H1 (cell line): ENCODE measurements around the gene TBC1D10A. TPM values are rescaled to one million over a fixed set of nuclear protein-coding genes. Genes with fewer than 3 reads are reported as not detected.

Source experiments
- CTCF ChIA-PET: fragments of 300-600 bp; sonication (Branson Sonifier 250); formaldehyde crosslinking; loops from one replicate; lab custom pipeline; 2021; ENCODE audit not compliant: partially characterized antibody; lab: Charles Lee
- POLR2A ChIA-PET: fragments of 300-600 bp; sonication (Branson Sonifier 250); formaldehyde crosslinking; loops from one replicate; lab custom pipeline; 2021; ENCODE audit warnings: inconsistent platforms; ENCODE audit not compliant: partially characterized antibody; lab: Charles Lee
- DNase-seq, 2 experiments: peaks; one replicate each; pipeline versions ENCODE4 v3.0.0 to v3.0.0-alpha.2; 2010 to 2022; ENCODE audit warnings: low spot score in 2 of 2, low read depth in 1 of 2, mixed read lengths in 1 of 2
- FAIRE-seq: peaks from 2 replicates; lab custom pipeline; 2011; peaks lifted over from hg19 to GRCh38; lab: Jason Lieb, UNC
- H2AFZ ChIP-seq: 2 replicates; pipeline ENCODE4 v1.8.1; 2012; ENCODE audit warnings: low read length, inconsistent platforms
- H2AK5ac ChIP-seq: 2 replicates; pipeline ENCODE4 v1.6.1; 2013; ENCODE audit warnings: low read depth, low read length
- H2BK120ac ChIP-seq: replicated peaks from 2 replicates; pipeline ENCODE3; 2013; ENCODE audit warnings: low read depth, low read length, inconsistent platforms
- H2BK12ac ChIP-seq: 2 replicates; pipeline ENCODE4 v1.6.1; 2013; ENCODE audit warnings: low read depth, low read length
- H2BK15ac ChIP-seq: 2 replicates; pipeline ENCODE4 v1.6.1; 2013; ENCODE audit warnings: low read length
- H2BK20ac ChIP-seq: 2 replicates; pipeline ENCODE4 v1.6.1; 2013; ENCODE audit warnings: low read length
- H2BK5ac ChIP-seq: 2 replicates; pipeline ENCODE4 v1.6.1; 2013; ENCODE audit warnings: low read depth, low read length
- H3K14ac ChIP-seq: 2 replicates; pipeline ENCODE4 v1.6.1; 2013; ENCODE audit warnings: inconsistent platforms; ENCODE audit not compliant: insufficient read length
- H3K18ac ChIP-seq: 2 replicates; pipeline ENCODE4 v1.6.1; 2013; ENCODE audit warnings: low read length; ENCODE audit errors: extremely low read depth
- H3K23ac ChIP-seq: 2 replicates; pipeline ENCODE4 v1.6.1; 2013; ENCODE audit warnings: inconsistent platforms; ENCODE audit not compliant: insufficient read length
- H3K23me2 ChIP-seq: 2 replicates; pipeline ENCODE4 v1.6.1; 2013; ENCODE audit warnings: low read depth, low read length
- H3K27ac ChIP-seq: 2 replicates; pipeline ENCODE4 v1.6.1; 2011; ENCODE audit warnings: low read depth, low read length, inconsistent platforms
- H3K27me3 ChIP-seq, 4 experiments: replicated peaks in 1 of 4; 1 replicate in 1 of 4; 2 replicates in 3 of 4; pipeline versions ENCODE4 v1.6.1 to v1.8.1; 2011 to 2013; ENCODE audit warnings: low read length in 3 of 4, mild to moderate bottlenecking in 3 of 4, inconsistent platforms in 2 of 4, mixed read lengths in 2 of 4, moderate library complexity in 1 of 4; ENCODE audit not compliant: control insufficient read depth in 3 of 4, insufficient read depth in 3 of 4; ENCODE audit errors: extremely low read depth in 1 of 4
- H3K36me3 ChIP-seq, 4 experiments: 2 replicates each; pipeline versions ENCODE4 v1.6.1 to v1.8.1; 2011 to 2013; ENCODE audit warnings: mild to moderate bottlenecking in 4 of 4, low read length in 3 of 4, moderate library complexity in 2 of 4, control low read depth in 1 of 4, inconsistent platforms in 1 of 4; ENCODE audit not compliant: insufficient read depth in 4 of 4, control insufficient read depth in 2 of 4
- H3K4ac ChIP-seq: replicated peaks from 2 replicates; pipeline ENCODE3; 2013; ENCODE audit warnings: low read length, low read depth, mixed read lengths, inconsistent platforms; ENCODE audit not compliant: insufficient read length
- H3K4me1 ChIP-seq, 4 experiments: replicated peaks in 1 of 4; 1 replicate in 1 of 4; 2 replicates in 3 of 4; pipeline versions ENCODE4 v1.6.1 to v1.8.1; 2011 to 2013; ENCODE audit warnings: low read length in 3 of 4, inconsistent platforms in 2 of 4, mixed read lengths in 1 of 4; ENCODE audit not compliant: insufficient read depth in 4 of 4, control insufficient read depth in 3 of 4
- H3K4me2 ChIP-seq, 2 experiments: 2 replicates each; pipeline versions ENCODE4 v1.6.1 to v1.8.1; 2011 to 2013; ENCODE audit warnings: low read depth in 2 of 2, low read length in 2 of 2, control low read depth in 1 of 2, inconsistent platforms in 1 of 2, mild to moderate bottlenecking in 1 of 2; ENCODE audit not compliant: insufficient read depth in 1 of 2
- H3K4me3 ChIP-seq, 4 experiments: fragments of 200-600, 300-600 bp in 1 of 4; sonication (generic), shearing (Covaris generic), sonication (Bioruptor Twin) in 1 of 4; 2 replicates each; pipeline versions ENCODE4 v1.5.1 to v1.8.1; 2011 to 2016; ENCODE audit warnings: low read length in 4 of 4, low read depth in 3 of 4, control low read depth in 2 of 4, inconsistent platforms in 2 of 4, mild to moderate bottlenecking in 2 of 4, mixed read lengths in 1 of 4, moderate library complexity in 1 of 4; ENCODE audit not compliant: insufficient read depth in 2 of 4; ENCODE audit errors: extremely low read depth in 1 of 4
- H3K56ac ChIP-seq: replicated peaks from 2 replicates; pipeline ENCODE3; 2013; ENCODE audit warnings: low read depth, mild to moderate bottlenecking, mixed read lengths, low read length, inconsistent platforms; ENCODE audit not compliant: insufficient read length
- H3K79me1 ChIP-seq: 2 replicates; pipeline ENCODE4 v1.6.1; 2013; ENCODE audit warnings: low read depth, low read length, control low read depth
- H3K79me2 ChIP-seq, 2 experiments: 2 replicates each; pipeline versions ENCODE4 v1.6.1 to v1.8.1; 2012 to 2013; ENCODE audit warnings: low read length in 2 of 2, mild to moderate bottlenecking in 2 of 2, inconsistent platforms in 1 of 2; ENCODE audit not compliant: insufficient read depth in 2 of 2, control insufficient read depth in 1 of 2
- H3K9ac ChIP-seq, 4 experiments: replicated peaks in 1 of 4; 1 replicate in 1 of 4; 2 replicates in 3 of 4; pipeline versions ENCODE4 v1.6.1 to v1.8.1; 2011 to 2013; ENCODE audit warnings: low read depth in 3 of 4, low read length in 3 of 4, control low read depth in 2 of 4, mild to moderate bottlenecking in 2 of 4, moderate library complexity in 2 of 4, inconsistent platforms in 1 of 4; ENCODE audit errors: extremely low read depth in 1 of 4
- H3K9me3 ChIP-seq, 2 experiments: 2 replicates each; pipeline versions ENCODE4 v1.6.1 to v1.8.1; 2012 to 2013; ENCODE audit warnings: mild to moderate bottlenecking in 2 of 2, moderate library complexity in 2 of 2, control low read depth in 1 of 2, inconsistent platforms in 1 of 2, low read depth in 1 of 2, low read length in 1 of 2, mixed read lengths in 1 of 2; ENCODE audit not compliant: insufficient read depth in 2 of 2
- H4K20me1 ChIP-seq, 2 experiments: replicated peaks in 1 of 2; 2 replicates each; pipeline versions ENCODE3 to v1.8.1; 2011 to 2013; ENCODE audit warnings: inconsistent platforms in 2 of 2, low read length in 2 of 2, mild to moderate bottlenecking in 1 of 2; ENCODE audit not compliant: insufficient read depth in 2 of 2, control insufficient read depth in 1 of 2
- H4K5ac ChIP-seq: 2 replicates; pipeline ENCODE4 v1.6.1; 2013; ENCODE audit warnings: low read length, low read depth, mixed read lengths, inconsistent platforms; ENCODE audit not compliant: insufficient read length
- H4K8ac ChIP-seq: 2 replicates; pipeline ENCODE4 v1.8.0; 2013; ENCODE audit warnings: mild to moderate bottlenecking, moderate library complexity, low read length, inconsistent platforms; ENCODE audit not compliant: insufficient read depth; ENCODE audit errors: extremely low read depth
- H4K91ac ChIP-seq: replicated peaks from 2 replicates; pipeline ENCODE3; 2013; ENCODE audit warnings: low read length, mixed read lengths, inconsistent platforms; ENCODE audit not compliant: insufficient read length
- CHD2 ChIP-seq: IDR thresholded peaks from 2 replicates; pipeline ENCODE4 v1.6.1; 2012; ENCODE audit warnings: low read length, improper control_type of control experiment
- EZH2 ChIP-seq: fragments of 200-600 bp; sonication (generic); IDR thresholded peaks from 2 replicates; pipeline ENCODE4 v1.7.1; 2012; ENCODE audit warnings: low read depth, mild to moderate bottlenecking, moderate library complexity, low read length, inconsistent platforms; ENCODE audit not compliant: severe bottlenecking
- GABPA ChIP-seq: IDR thresholded peaks from 2 replicates; pipeline ENCODE4 v1.6.1; 2011; ENCODE audit warnings: mild to moderate bottlenecking, low read length, moderate library complexity, borderline replicate concordance; ENCODE audit not compliant: insufficient read depth
- HDAC2 ChIP-seq, 2 experiments: fragments of 300-600 bp in 1 of 2; sonication (generic) in 1 of 2; IDR thresholded peaks; 2 replicates each; pipeline ENCODE4 v1.6.1; 2011 to 2012; ENCODE audit warnings: low read depth in 2 of 2, low read length in 2 of 2, mild to moderate bottlenecking in 2 of 2, moderate library complexity in 2 of 2, borderline replicate concordance in 1 of 2, inconsistent platforms in 1 of 2
- KDM5A ChIP-seq: fragments of 200-600 bp; IDR thresholded peaks from 2 replicates; pipeline ENCODE4 v1.7.1; 2012; ENCODE audit warnings: mild to moderate bottlenecking, low read length, inconsistent platforms, mixed read lengths
- NRF1 ChIP-seq: IDR thresholded peaks from 2 replicates; pipeline ENCODE4 v1.6.1; 2011; ENCODE audit warnings: mild to moderate bottlenecking, low read depth, low read length, improper control_type of control experiment
- POLR2AphosphoS5 ChIP-seq: IDR thresholded peaks from 2 replicates; pipeline ENCODE4 v1.6.1; 2011; ENCODE audit warnings: low read depth, low read length
- SIN3A ChIP-seq, 2 experiments: IDR thresholded peaks in 1 of 2; conservative IDR thresholded peaks in 1 of 2; 2 replicates each; pipeline ENCODE4 v1.6.1; 2011 to 2012; ENCODE audit warnings: low read length in 2 of 2, improper control_type of control experiment in 1 of 2, low read depth in 1 of 2, mild to moderate bottlenecking in 1 of 2
- SP1 ChIP-seq: IDR thresholded peaks from 2 replicates; pipeline ENCODE4 v1.6.1; 2011; ENCODE audit warnings: low read depth, low read length
- WGBS, 2 experiments: shearing (Covaris generic) in 1 of 2; methylation state at CpG; one replicate each; pipeline versions ENCODE4 v1.1.6 to v1.1.7; 2013 to 2015; ENCODE audit warnings: low lambda C conversion rate in 2 of 2, mixed read lengths in 2 of 2, inconsistent platforms in 1 of 2, low coverage in 1 of 2, missing lambda C conversion rate in 1 of 2; ENCODE audit not compliant: insufficient replicate concordance in 2 of 2, insufficient coverage in 1 of 2, insufficient read length in 1 of 2; ENCODE audit errors: extremely low coverage in 1 of 2, missing lambda C conversion rate in 1 of 2; 5-methylcytosine and 5-hydroxymethylcytosine counted together
- polyA plus RNA-seq, 7 experiments: library from polyadenylated mRNA; depleted of rRNA in 3 of 7; stranded (reverse) in 5 of 7; unstranded in 2 of 7; fragments of >200 nt in 5 of 7; fragments of 200-250 nt in 2 of 7; gene quantifications; 1 replicate in 5 of 7; 2 replicates in 1 of 7; 4 replicates in 1 of 7; pipeline versions ENCODE4 v1.2.1 to v1.2.3, GENCODE V29; 2011 to 2013; ENCODE audit warnings: missing spikeins in 2 of 7, mixed read lengths in 2 of 7
- total RNA-seq: library from RNA; stranded (reverse); fragmentation: NEBNext Ultra II Directional; extraction: Animal tissue kit (Norgen Biotek cat#: 25700); gene quantifications from 2 replicates; pipeline ENCODE4 v1.2.1, GENCODE V29; 2021

TBC1D10A gene
- total and polyA plus RNA-seq, 2 of the 8 experiments (the other 6 are each of a cell fraction or from before 2014, with no cell fraction given) = 5.4 to 7.0 TPM

GRCh38 chr22:30370641-30371230 is 44.0 kb upstream of the TBC1D10A start:
- H2BK12ac ChIP-seq = no peak overlapping the region
- H3K56ac ChIP-seq = no peak overlapping the region
- H3K23me2 ChIP-seq = no peaks in the 10 kb centered on the region
- no peak overlapping the region for H4K91ac ChIP-seq
- H2BK15ac ChIP-seq = peak overlapping the region; percentile 81; the same call in 1 of the 2 replicates
- no peak overlapping the region for H2BK20ac ChIP-seq
- no peak overlapping the region for H3K4ac ChIP-seq
- H2AK5ac ChIP-seq = no peak overlapping the region
- H3K18ac ChIP-seq = no peak overlapping the region
- H3K4me2 ChIP-seq = no peak overlapping the region
- H2AFZ ChIP-seq = no peak overlapping the region
- 84% methylated on average over 19 of the region's 19 CpGs; no CpG with 5 or more reads in 1 of the 2 experiments for WGBS, 2 experiments
- H2BK5ac ChIP-seq = no peak overlapping the region
- no peaks in the 10 kb centered on the region; a peak in 1 of 7 replicates for H3K27me3 ChIP-seq
- H3K4me1 ChIP-seq = peaks cover 0 to 2% (median 0%) of the 10 kb centered on the region in 4 experiments; a peak in 1 of 7 replicates
- DNase-seq (no peak), FAIRE-seq (no peak)
- H3K27ac ChIP-seq = no peak overlapping the region
- ChIA-PET POLR2A (interaction anchor here (0.9 to 11.8 kb wide), 3 partner anchors 11 to 20 kb away, joined by 3 to 129 read pairs (median 7); partner anchors contain the start of genes CCDC157 and SF3A1), CTCF (interaction anchor here (1.0 to 6.3 kb wide), 2 partner anchors 27 to 82 kb away, joined by 3 to 26 read pairs; partner anchors contain the start of gene CASTOR1)
- no peaks in the 10 kb centered on the region for H3K9me3 ChIP-seq
- no peak overlapping the region for H3K4me3 ChIP-seq
- no peaks in the 10 kb centered on the region for H3K79me2 ChIP-seq
- H3K23ac ChIP-seq = no peak overlapping the region
- no peak overlapping the region for H4K5ac ChIP-seq
- H3K9ac ChIP-seq = 0 out of 7 replicates have a peak overlapping the region, but pooled peaks of 1 of the 4 experiments have one; percentile 22
- H3K79me1 ChIP-seq = no peaks in the 10 kb centered on the region
- H4K20me1 ChIP-seq = peaks cover 3 to 7% of the 10 kb centered on the region in 2 experiments
- no peak overlapping the region for H3K14ac ChIP-seq
- H3K36me3 ChIP-seq = peaks cover 0 to 5% (median 2%) of the 10 kb centered on the region in 4 experiments; a peak in 3 of 8 replicates
- H4K8ac ChIP-seq = peak overlapping the region; percentile 31
- H2BK120ac ChIP-seq = no peak overlapping the region
- no peak for TF ChIP-seq EZH2
- TF ChIP-seq CHD2 = no peak
- no peak for TF ChIP-seq KDM5A
- TF ChIP-seq POLR2AphosphoS5 = no peak
- no peak for TF ChIP-seq NRF1
- no peak for TF ChIP-seq HDAC2 (IDR thresholded peaks at IDR 0.05; ENCODE audit: borderline replicate concordance in 1 of 2, low read depth in 2 of 2, low read length in 2 of 2)
- no peak for TF ChIP-seq SIN3A (conservative IDR thresholded peaks at IDR 0.05 in 1 of 2, IDR thresholded peaks at IDR 0.05 in 1 of 2; ENCODE audit: low read depth in 1 of 2, low read length in 2 of 2)
- no peak for TF ChIP-seq SP1
- no peak for TF ChIP-seq GABPA
